GM19193 (cell line): ENCODE measurements around the gene MMP26.

Experiments
- POLR2A ChIP-seq: IDR thresholded peaks from 4 replicates; pipeline ENCODE4 v1.6.1; 2011; ENCODE audit not compliant: insufficient read depth, insufficient read length; ENCODE audit errors: extremely low read depth

MMP26 gene

GRCh38 chr11:4704054-4704789 is at the start of gene MMP26:
Gene MMP26 (plus strand): TSS chr11:4704784.
- no peak for TF ChIP-seq POLR2A

- TF ChIP-seq POLR2A, result no peak
Observed at GRCh38 chr11:4658629-4659445, 45.7 kb upstream of the MMP26 start.

- TF ChIP-seq POLR2A, result no peak
Observed at GRCh38 chr11:4662876-4663275, 41.7 kb upstream of the MMP26 start.

- no peak for TF ChIP-seq POLR2A
Observed at GRCh38 chr11:4664183-4664582, 40.4 kb upstream of the MMP26 start.

GRCh38 chr11:4664786-4665185 is 39.8 kb upstream of the MMP26 start:
- TF ChIP-seq POLR2A, result no peak

GRCh38 chr11:4665424-4665823 is 39.2 kb upstream of the MMP26 start:
- TF ChIP-seq POLR2A, result no peak

DNA sequence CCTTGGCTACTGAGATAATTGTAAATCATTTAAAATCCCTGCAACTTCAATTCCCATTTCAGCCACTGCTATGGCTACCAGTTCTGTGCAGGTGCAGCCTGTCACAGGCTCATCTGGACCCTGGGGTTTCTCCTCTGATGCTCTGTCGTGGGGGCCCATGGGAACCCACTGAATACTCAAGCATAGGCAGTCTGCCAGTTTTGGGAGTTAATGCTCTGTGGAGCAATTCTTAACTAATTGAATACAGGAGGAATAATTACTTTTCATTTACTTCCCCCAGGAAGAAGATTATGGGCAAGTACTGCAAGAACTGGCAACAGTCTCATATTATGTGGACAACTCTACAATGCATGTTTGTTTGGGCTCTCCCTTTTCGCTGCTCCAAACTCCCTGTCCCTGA is 32.8 kb upstream of the MMP26 start:
- TF ChIP-seq POLR2A, result no peak

DNA sequence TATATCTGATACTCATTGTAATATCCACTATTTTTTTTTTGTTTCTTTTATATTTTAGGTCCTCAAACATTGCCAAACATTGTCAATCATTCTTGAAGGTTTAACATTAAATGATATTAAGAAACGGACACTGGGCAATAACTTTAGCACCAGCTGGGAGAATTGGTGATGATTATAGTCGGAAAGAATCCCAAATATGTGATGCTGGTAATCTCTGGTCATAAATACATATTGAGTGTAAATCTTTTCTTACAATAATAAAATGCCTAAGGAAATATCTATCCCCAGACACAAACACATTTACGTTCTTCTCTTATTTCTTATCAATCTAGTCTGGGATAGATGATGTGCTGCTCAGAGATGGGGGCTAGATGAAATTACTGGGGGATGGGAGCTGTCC is 32.1 kb upstream of the MMP26 start:
- TF ChIP-seq POLR2A, result no peak

DNA sequence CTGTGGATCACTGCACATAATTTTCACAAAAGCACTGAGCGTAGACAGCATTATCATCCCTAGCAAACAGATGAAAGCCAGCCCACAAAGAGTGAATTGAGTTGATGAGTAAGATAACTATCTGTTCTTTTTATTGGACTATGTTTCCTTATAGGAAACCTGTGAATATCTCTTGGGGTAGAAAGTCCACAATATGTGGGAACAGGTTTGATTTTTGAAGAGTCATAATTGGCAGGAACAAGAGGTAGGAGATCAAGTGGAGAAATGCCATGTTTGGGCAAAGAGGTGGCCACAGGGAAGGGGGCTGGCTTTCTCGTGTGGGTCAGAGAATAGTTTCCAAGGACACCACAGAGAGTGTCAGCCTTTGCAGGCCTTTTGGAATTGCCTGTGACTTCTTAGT is 30.8 kb upstream of the MMP26 start:
- TF ChIP-seq POLR2A, result no peak

- no peak for TF ChIP-seq POLR2A
Observed at GRCh38 chr11:4677948-4678347, 26.6 kb upstream of the MMP26 start.

- no peak for TF ChIP-seq POLR2A
Observed at GRCh38 chr11:4680341-4680740, 24.2 kb upstream of the MMP26 start.

DNA sequence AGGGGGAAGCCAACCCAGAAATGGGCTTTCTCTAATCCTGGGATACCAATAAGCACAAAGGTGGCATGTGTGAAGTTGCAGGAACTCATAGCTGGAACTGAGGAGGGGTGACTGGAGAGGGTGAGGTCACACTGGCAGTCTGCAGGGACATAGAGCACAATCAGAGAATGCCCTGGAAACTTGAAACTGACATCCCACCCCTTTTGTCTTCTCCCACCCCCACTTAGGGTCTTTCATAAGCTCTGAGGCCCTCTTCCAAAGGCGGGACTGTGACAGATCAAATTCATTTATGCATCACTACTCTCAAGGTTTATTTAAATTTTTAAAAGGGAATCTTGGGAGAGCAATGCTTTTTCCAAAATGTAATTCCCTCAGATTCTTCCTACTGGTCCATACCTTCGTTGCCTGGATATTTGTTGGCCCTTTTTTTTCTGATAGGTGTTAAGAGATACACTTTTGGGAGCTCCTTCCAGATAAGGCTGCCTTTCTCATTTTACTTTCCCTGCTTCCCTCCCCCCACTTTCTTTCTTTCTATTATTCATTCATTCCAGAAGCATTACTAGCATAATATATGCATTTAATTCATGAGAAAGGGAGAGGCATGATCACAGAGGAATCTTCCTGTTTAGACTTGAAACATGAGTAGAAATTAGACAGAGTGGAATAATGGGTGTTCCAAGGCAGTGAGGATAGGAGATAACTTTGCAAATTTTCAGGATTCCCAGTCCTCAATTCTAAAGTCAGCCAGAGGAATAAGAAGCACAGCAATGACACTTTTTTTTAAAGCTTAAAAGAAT is 21.8 kb upstream of the MMP26 start:
- no peak for TF ChIP-seq POLR2A

- no peak for TF ChIP-seq POLR2A
Observed at GRCh38 chr11:4684631-4685285, 19.8 kb upstream of the MMP26 start.

GRCh38 chr11:4695442-4695841 is 9.1 kb upstream of the MMP26 start:
- no peak for TF ChIP-seq POLR2A

- no peak for TF ChIP-seq POLR2A
Observed at GRCh38 chr11:4697585-4697984, 7.0 kb upstream of the MMP26 start, which contains the start of gene OR51E2. Gene OR51E2 (minus strand): TSS chr11:4697853. CDS start chr11:4682711, 15,142 bp downstream.

GRCh38 chr11:4699697-4700435 is 4.7 kb upstream of the MMP26 start:
- TF ChIP-seq POLR2A, result no peak
